GM21825 (cell line): Measurements from ENCODE around the gene RSBN1L.
"Not testable (repeated sequence)": the region's sequence is repeated elsewhere in the genome, so short reads cannot be mapped to it uniquely, and the experiment has no call there.

ENCODE experiments used
- ATAC-seq: cut with Tn5 transposase; IDR thresholded peaks from one replicate; pipeline ENCODE4 v1.9.1; 2021; ENCODE audit warnings: mild to moderate bottlenecking, moderate library complexity; ENCODE audit not compliant: unreplicated experiment

RSBN1L gene

GRCh38 chr7:77696057-77696642 lies at the start of gene RSBN1L:
Gene RSBN1L, plus strand, starts transcription at chr7:77696459. Its CDS starts 11 bp downstream, at chr7:77696470.
- ATAC-seq = peak; percentile 92

GRCh38 chr7:77648742-77649338 lies 47.4 kb upstream of the RSBN1L start:
- ATAC-seq = no peak

GRCh38 chr7:77649716-77650349 lies 46.4 kb upstream of the RSBN1L start:
- ATAC-seq = no peak

GRCh38 chr7:77651575-77652162 lies 44.6 kb upstream of the RSBN1L start:
- ATAC-seq = no peak

- not testable (repeated sequence) for ATAC-seq
These were observed 43.4 kb upstream of the RSBN1L start for GRCh38 chr7:77652826-77653225.

GRCh38 chr7:77653572-77653971 lies 42.7 kb upstream of the RSBN1L start:
- ATAC-seq = no peak

- ATAC-seq = no peak
These were observed 40.9 kb upstream of the RSBN1L start for GRCh38 chr7:77655356-77655755.

- ATAC-seq = no peak
These were observed 40.3 kb upstream of the RSBN1L start for GRCh38 chr7:77655836-77656455.

- ATAC-seq = peak; percentile 61
These were observed 38.6 kb upstream of the RSBN1L start for GRCh38 chr7:77657427-77658224.

GRCh38 chr7:77658928-77659327 lies 37.3 kb upstream of the RSBN1L start:
- ATAC-seq = no peak

- no peak for ATAC-seq
These were observed 34.4 kb upstream of the RSBN1L start for GRCh38 chr7:77661816-77662215.

- no peak for ATAC-seq
These were observed 33.4 kb upstream of the RSBN1L start for GRCh38 chr7:77662869-77663268.

- no peak for ATAC-seq
These were observed 31.5 kb upstream of the RSBN1L start for GRCh38 chr7:77664715-77665114.

GRCh38 chr7:77665161-77665560 lies 31.1 kb upstream of the RSBN1L start:
- ATAC-seq = no peak

- no peak for ATAC-seq
These were observed 28.7 kb upstream of the RSBN1L start for GRCh38 chr7:77667459-77668086.

- no peak for ATAC-seq
These were observed 21.4 kb upstream of the RSBN1L start for GRCh38 chr7:77674878-77675277.

GRCh38 chr7:77679608-77680007 lies 16.7 kb upstream of the RSBN1L start:
- no peak for ATAC-seq

GRCh38 chr7:77680266-77680665 lies 16.0 kb upstream of the RSBN1L start:
- no peak for ATAC-seq

GRCh38 chr7:77684030-77684429 lies 12.2 kb upstream of the RSBN1L start:
- no peak for ATAC-seq

GRCh38 chr7:77685233-77685632 lies 11.0 kb upstream of the RSBN1L start:
- no peak for ATAC-seq
